Measurements from ENCODE around the gene TACC2.

Gene TACC2

DNA sequence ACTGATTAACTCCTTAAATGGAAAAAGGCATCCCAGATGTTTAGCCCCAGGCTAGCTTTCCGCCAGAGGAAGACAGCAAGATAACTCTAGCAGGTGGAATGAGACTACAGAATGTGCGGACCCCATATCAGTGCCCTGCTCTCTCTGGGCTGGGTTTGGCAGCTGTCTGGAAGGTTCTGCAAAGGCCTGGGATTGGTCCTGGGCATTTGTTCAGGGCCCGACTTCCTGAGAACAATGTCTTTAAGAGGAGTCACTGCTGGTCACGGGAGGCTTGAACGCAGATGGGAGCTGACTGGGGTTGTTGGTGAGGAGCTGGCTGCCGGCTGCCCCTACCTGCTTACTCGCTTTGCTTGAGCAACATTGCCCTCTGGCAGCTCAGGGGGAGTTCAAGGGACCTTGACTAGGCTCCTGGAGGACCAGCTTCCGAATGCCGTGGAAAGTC lies 151.5 kb downstream of the TACC2 start:
- H3K9ac ChIP-seq (ENCODE audit: low read length): peak overlapping the region; percentile 68
- no peak overlapping the region for H3K4me2 ChIP-seq (ENCODE audit: low read length, poor library complexity, severe bottlenecking)
- H3K4ac ChIP-seq (ENCODE audit: low read depth in 1 of 2, low read length in 2 of 2): peak overlapping the region; percentile 49 to 71
- WGBS: 34% methylated on average over 9 of the region's 9 CpGs
- peak; percentile 77 for DNase-seq
- H3K27me3 ChIP-seq (ENCODE audit: control insufficient read depth in 1 of 2, insufficient read depth in 1 of 2, low read length in 2 of 2): no peaks in the 10 kb centered on the region
- peak overlapping the region in 1 of 2 experiments; percentile 89 for H2BK12ac ChIP-seq (ENCODE audit: low read length in 2 of 2)
- peaks cover 7% of the 10 kb centered on the region for H3K9me3 ChIP-seq (ENCODE audit: control insufficient read depth, low read length)
- H3K27ac ChIP-seq (ENCODE audit: low read length, poor library complexity, severe bottlenecking): peak overlapping the region; percentile 35
- peaks cover 29% of the 10 kb centered on the region for H3K79me1 ChIP-seq (replicated peaks; ENCODE audit: low read length, poor library complexity, severe bottlenecking)
- peak overlapping the region; percentile 36 for H4K91ac ChIP-seq (ENCODE audit: low read length)
- H3K23ac ChIP-seq (ENCODE audit: low read length in 2 of 2): no peak overlapping the region
- H2AK5ac ChIP-seq (ENCODE audit: low read length, severe bottlenecking): peak overlapping the region; percentile 80
- peak overlapping the region in 1 of 2 experiments; percentile 23 for H3K14ac ChIP-seq (ENCODE audit: low read length in 2 of 2)
- H4K8ac ChIP-seq (ENCODE audit: low read length): peak overlapping the region; percentile 66
- peak overlapping the region; percentile 91 for H2BK15ac ChIP-seq (ENCODE audit: low read depth, poor library complexity, severe bottlenecking)
- H2AFZ ChIP-seq (ENCODE audit: low read depth, low read length): no peak overlapping the region
- peak overlapping the region in 1 of 2 experiments; percentile 31 for H3K4me3 ChIP-seq (ENCODE audit: insufficient read depth in 1 of 2, low read depth in 1 of 2, low read length in 2 of 2)
- peak overlapping the region; percentile 23 to 49 for H3K18ac ChIP-seq (ENCODE audit: low read depth in 1 of 2, low read length in 2 of 2)
- no peak overlapping the region for H2BK5ac ChIP-seq (ENCODE audit: low read depth, low read length, poor library complexity, severe bottlenecking)
- peaks cover 40% of the 10 kb centered on the region for H3K4me1 ChIP-seq (ENCODE audit: control insufficient read depth, insufficient read depth, low read depth, low read length)
- peaks cover 5 to 6% of the 10 kb centered on the region in 2 experiments for H3K36me3 ChIP-seq (ENCODE audit: control insufficient read depth in 1 of 2, insufficient read depth in 2 of 2, low read depth in 1 of 2, low read length in 2 of 2)
- H2BK120ac ChIP-seq (ENCODE audit: low read depth, low read length): peak overlapping the region; percentile 83

GRCh38 chr10:122140941-122141623 lies 152.1 kb downstream of the TACC2 start:
- Histone ChIP-seq H3K4ac (ENCODE audit: low read depth in 1 of 2, low read length in 2 of 2) (peak overlapping the region; percentile 49 to 73), H3K27me3 (ENCODE audit: control insufficient read depth in 1 of 2, insufficient read depth in 1 of 2, low read length in 2 of 2) (no peaks in the 10 kb centered on the region), H3K18ac (ENCODE audit: low read depth in 1 of 2, low read length in 2 of 2) (peak overlapping the region; percentile 23 to 49), H2BK12ac (ENCODE audit: low read length in 2 of 2) (peak overlapping the region in 1 of 2 experiments; percentile 89), H2BK120ac (ENCODE audit: low read depth, low read length) (peak overlapping the region; percentile 83), H3K9ac (ENCODE audit: low read length) (peak overlapping the region; percentile 68), H3K9me3 (ENCODE audit: control insufficient read depth, low read length) (peaks cover 7% of the 10 kb centered on the region), H3K27ac (ENCODE audit: low read length, poor library complexity, severe bottlenecking) (peak overlapping the region; percentile 35), H4K8ac (ENCODE audit: low read length) (peak overlapping the region; percentile 16), H3K4me2 (ENCODE audit: low read length, poor library complexity, severe bottlenecking) (no peak overlapping the region), H4K91ac (ENCODE audit: low read length) (peak overlapping the region; percentile 36), H2BK5ac (ENCODE audit: low read depth, low read length, poor library complexity, severe bottlenecking) (no peak overlapping the region), H3K36me3 (ENCODE audit: control insufficient read depth in 1 of 2, insufficient read depth in 2 of 2, low read depth in 1 of 2, low read length in 2 of 2) (peaks cover 6 to 9% of the 10 kb centered on the region in 2 experiments), H2AFZ (ENCODE audit: low read depth, low read length) (no peak overlapping the region), H3K79me1 (replicated peaks; ENCODE audit: low read length, poor library complexity, severe bottlenecking) (peaks cover 32% of the 10 kb centered on the region), H3K14ac (ENCODE audit: low read length in 2 of 2) (peak overlapping the region in 1 of 2 experiments; percentile 79), H3K4me3 (ENCODE audit: insufficient read depth in 1 of 2, low read depth in 1 of 2, low read length in 2 of 2) (peak overlapping the region in 1 of 2 experiments; percentile 44), H3K4me1 (ENCODE audit: control insufficient read depth, insufficient read depth, low read depth, low read length) (peaks cover 40% of the 10 kb centered on the region), H3K23ac (ENCODE audit: low read length in 2 of 2) (peak overlapping the region in 1 of 2 experiments; percentile 30), H2BK15ac (ENCODE audit: low read depth, poor library complexity, severe bottlenecking) (peak overlapping the region; percentile 91), H2AK5ac (ENCODE audit: low read length, severe bottlenecking) (no peak overlapping the region)
- peak; percentile 96 for DNase-seq
- under 1% methylated on average over 10 of the region's 10 CpGs for WGBS

DNA sequence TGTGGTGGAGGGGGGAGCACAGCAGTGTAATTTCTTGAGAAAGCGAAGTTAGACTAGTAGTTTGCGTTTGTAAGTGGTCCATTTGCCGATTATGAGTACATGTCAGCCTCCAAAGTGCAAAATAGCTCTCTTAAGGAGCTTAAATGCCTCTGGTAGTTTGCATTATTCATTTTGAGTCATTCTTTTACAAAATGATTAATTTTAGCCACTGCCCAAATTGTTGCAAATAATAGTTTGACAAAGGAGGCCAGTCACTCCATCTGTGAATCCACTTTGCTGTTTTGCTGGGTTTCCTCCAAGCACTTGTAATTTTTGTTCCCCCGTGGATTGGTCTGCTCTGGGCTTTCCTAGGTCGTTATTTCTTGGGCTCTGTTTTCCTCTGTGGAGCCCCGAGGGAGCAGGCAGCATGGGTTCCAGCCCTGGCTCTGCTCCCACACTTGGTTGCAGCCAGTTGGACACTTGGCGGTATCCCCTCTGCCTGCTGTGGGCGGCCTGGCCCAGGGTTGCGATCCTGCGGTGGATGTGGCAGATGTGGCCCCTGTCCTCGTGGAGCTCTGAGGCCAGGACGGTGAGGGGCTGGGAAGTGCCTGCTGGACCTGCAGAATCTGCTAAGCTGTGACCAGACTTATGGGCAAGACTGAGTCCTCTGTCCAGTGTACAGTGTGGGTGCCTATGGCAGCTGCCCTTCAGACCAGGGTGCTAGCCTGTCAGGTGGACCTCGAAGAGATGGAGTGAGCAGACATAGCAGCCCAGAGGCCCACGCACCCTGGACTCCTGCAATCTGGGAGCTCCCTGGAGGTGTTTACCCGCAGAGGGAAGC lies 153.1 kb downstream of the TACC2 start:
- Histone ChIP-seq H3K4me2 (ENCODE audit: low read length, poor library complexity, severe bottlenecking) (no peak overlapping the region), H3K36me3 (ENCODE audit: control insufficient read depth in 1 of 2, insufficient read depth in 2 of 2, low read depth in 1 of 2, low read length in 2 of 2) (peaks cover 6 to 7% of the 10 kb centered on the region in 2 experiments), H4K8ac (ENCODE audit: low read length) (peak overlapping the region; percentile 67), H2AK5ac (ENCODE audit: low read length, severe bottlenecking) (peak overlapping the region; percentile 48), H3K4ac (ENCODE audit: low read depth in 1 of 2, low read length in 2 of 2) (peak overlapping the region in 1 of 2 experiments; percentile 85), H2BK12ac (ENCODE audit: low read length in 2 of 2) (peak overlapping the region; percentile 67 to 81), H3K23ac (ENCODE audit: low read length in 2 of 2) (peak overlapping the region in 1 of 2 experiments; percentile 5), H4K91ac (ENCODE audit: low read length) (peak overlapping the region; percentile 65), H3K27ac (ENCODE audit: low read length, poor library complexity, severe bottlenecking) (peak overlapping the region; percentile 13), H3K4me3 (ENCODE audit: insufficient read depth in 1 of 2, low read depth in 1 of 2, low read length in 2 of 2) (peak overlapping the region in 1 of 2 experiments; percentile 44), H2BK15ac (ENCODE audit: low read depth, poor library complexity, severe bottlenecking) (peak overlapping the region; percentile 71), H2AFZ (ENCODE audit: low read depth, low read length) (no peak overlapping the region), H3K9ac (ENCODE audit: low read length) (peak overlapping the region; percentile 62), H3K9me3 (ENCODE audit: control insufficient read depth, low read length) (peaks cover 7% of the 10 kb centered on the region), H3K4me1 (ENCODE audit: control insufficient read depth, insufficient read depth, low read depth, low read length) (peaks cover 40% of the 10 kb centered on the region), H2BK120ac (ENCODE audit: low read depth, low read length) (no peak overlapping the region), H2BK5ac (ENCODE audit: low read depth, low read length, poor library complexity, severe bottlenecking) (no peak overlapping the region), H3K27me3 (ENCODE audit: control insufficient read depth in 1 of 2, insufficient read depth in 1 of 2, low read length in 2 of 2) (no peaks in the 10 kb centered on the region), H3K18ac (ENCODE audit: low read depth in 1 of 2, low read length in 2 of 2) (peak overlapping the region; percentile 84 to 85), H3K14ac (ENCODE audit: low read length in 2 of 2) (peak overlapping the region in 1 of 2 experiments; percentile 97), H3K79me1 (replicated peaks; ENCODE audit: low read length, poor library complexity, severe bottlenecking) (peaks cover 29% of the 10 kb centered on the region)
- peak; percentile 43 for DNase-seq
- 68% methylated on average over 14 of the region's 15 CpGs for WGBS

Measured in mesenchymal stem cell (in vitro differentiated cells and primary cell).